RKO (cell line): Measurements from ENCODE around the gene TEX12.
A peak's percentile ranks its signal among the peaks of the same experiment; 100 is the strongest.
"Not testable (repeated sequence)": the region's sequence is repeated elsewhere in the genome, so short reads cannot be mapped to it uniquely, and the experiment has no call there.

Experiments used
- DNase-seq: peaks from one replicate; pipeline ENCODE4 v3.0.0-alpha.2; 2016; ENCODE audit warnings: low spot score

TEX12 gene

GRCh38 chr11:112167145-112167544 is at the start of gene TEX12:
TSS of gene TEX12 (plus strand) at chr11:112167372. CDS start at chr11:112169269, 1,897 bp downstream.
- no peak for DNase-seq

- DNase-seq = no peak
These were observed 49.0 kb upstream of the TEX12 start for GRCh38 chr11:112118176-112118575.

GRCh38 chr11:112121981-112122615 is 45.1 kb upstream of the TEX12 start:
- DNase-seq = no peak

- no peak for DNase-seq
These were observed 44.0 kb upstream of the TEX12 start for GRCh38 chr11:112123129-112123528.

GRCh38 chr11:112127056-112127455 is 40.1 kb upstream of the TEX12 start:
- DNase-seq = no peak

- peak; percentile 50 for DNase-seq
These were observed 38.6 kb upstream of the TEX12 start for GRCh38 chr11:112128483-112129121.

DNA sequence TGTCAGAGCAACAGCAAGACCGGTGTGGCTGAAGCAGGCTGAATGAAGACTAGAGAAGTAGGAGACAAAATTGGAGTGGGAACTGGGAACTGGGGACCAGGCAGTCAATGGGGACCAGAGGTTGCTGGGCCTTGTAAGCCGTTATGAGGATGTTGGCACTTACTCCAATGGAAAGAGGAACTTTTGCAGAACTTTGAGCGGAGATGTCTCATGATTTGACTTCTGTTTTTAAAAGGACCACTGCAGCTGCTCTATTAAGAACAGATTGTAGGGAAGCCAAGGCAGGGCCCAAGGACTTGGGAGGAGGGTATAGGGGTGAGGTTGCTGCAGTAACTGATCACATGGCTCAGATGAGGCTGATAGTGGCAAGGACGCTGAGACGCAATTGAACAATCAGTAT is 37.5 kb upstream of the TEX12 start:
- DNase-seq = no peak

GRCh38 chr11:112132737-112133136 is 34.4 kb upstream of the TEX12 start:
- DNase-seq = no peak

GRCh38 chr11:112134473-112134872 is 32.7 kb upstream of the TEX12 start:
- DNase-seq = no peak

GRCh38 chr11:112143597-112143996 is 23.6 kb upstream of the TEX12 start:
- no peak for DNase-seq

- DNase-seq = no peak
These were observed 16.7 kb upstream of the TEX12 start for GRCh38 chr11:112150517-112150916.

DNA sequence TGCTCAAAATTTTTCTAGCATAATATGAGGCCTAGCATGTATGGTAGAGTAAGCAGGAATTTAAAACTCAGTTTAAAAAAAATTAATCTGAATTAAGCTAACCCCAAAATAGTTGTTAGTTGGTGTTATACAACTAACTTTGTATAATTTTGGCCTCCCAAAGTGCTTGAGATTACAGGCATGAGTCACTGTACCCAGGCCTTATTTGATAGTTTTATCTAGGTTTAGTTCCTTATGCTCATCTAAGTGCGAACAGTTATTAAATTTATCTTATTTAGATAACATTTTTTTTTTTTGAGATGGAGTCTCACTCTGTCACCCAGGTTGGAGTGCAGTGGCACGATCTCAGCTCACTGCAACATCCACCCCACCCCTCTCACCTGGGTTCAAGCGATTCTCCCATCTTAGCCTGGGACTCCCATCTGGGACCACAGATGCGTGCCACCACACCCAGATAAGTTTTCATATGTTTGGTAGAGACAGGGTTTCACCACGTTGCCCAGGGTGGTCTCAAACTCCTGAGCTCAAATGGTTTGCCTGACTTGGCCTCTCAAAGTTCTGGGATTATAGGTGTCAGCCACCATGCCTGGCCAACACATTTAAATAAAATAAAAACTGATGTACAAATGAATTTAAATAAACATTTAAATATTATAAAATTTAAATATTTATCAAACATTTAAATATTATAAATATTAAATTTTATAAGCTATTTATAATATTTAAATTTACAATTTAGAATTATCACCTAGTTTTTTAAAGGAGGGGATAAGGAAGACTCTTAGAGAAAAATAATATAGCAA is 10.8 kb upstream of the TEX12 start:
- no peak for DNase-seq

- peak; percentile 99 for DNase-seq
These were observed 10.0 kb upstream of the TEX12 start for GRCh38 chr11:112156956-112157766.

DNA sequence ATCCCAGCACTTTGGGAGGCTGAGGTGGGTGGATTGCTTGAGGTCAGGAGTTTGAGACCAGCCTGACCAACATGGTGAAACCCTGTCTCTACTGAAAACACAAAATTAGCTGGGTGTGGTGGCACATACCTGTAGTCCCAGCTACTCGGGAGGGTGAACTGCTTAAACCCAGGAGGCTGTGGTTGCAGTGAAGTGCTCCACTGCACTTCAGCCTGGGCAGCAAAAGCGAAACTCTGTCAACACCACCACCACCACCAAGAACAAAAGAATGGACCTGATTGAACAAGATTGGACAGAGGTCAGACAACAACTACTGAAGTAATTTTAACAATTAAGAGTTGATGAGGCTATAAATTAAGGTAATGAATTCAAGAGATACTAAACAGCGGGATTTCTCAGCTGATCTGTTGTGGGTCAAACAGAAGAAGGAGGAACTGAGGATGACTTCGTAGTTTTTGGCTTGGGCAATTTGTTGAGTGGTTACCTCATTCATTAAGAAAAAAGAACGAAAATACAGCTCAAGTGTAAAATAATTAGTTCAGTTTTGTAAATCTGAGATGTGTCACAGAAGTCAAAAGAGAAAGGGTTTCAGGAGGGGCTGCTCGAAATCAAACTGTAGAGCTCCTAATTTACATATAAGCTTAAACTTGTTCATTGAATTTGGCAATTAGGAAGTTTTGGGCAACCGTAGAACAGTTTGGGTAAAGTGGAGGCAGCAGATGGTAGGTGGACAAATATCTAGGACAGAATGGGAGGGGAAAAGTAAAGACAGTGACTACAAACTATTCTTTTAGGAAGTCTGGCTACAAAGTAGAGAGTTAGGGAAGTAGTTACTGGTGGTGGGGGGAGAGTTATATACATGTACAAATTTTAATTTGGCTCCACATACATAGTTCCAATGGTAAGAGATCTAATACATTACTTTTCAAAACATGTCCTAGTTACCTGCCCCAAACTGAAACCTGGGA is 7.8 kb upstream of the TEX12 start:
- no peak for DNase-seq

- DNase-seq = no peak
These were observed 6.9 kb upstream of the TEX12 start for GRCh38 chr11:112160091-112160848.

DNA sequence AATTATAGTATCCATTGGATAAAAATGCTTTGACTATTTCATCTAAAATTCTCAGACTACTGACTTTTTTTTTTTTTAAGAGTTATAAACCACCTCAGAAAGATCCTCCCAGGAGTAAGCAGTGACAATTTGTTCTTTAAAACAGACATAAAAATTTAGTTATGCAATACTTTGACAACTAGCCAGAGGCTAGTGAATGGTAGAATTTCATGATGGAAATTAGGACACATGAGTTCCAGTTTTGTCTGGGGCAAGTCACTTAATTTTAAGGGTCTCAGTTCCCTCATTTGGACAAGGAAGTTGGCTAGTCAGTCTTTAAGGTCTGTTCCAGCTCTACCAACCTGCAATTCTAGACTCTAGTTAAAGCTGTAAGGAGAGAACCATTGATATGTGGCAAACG is 6.2 kb upstream of the TEX12 start:
- DNase-seq = no peak

GRCh38 chr11:112162200-112162599 is 5.0 kb upstream of the TEX12 start:
- DNase-seq = not testable (repeated sequence)

DNA sequence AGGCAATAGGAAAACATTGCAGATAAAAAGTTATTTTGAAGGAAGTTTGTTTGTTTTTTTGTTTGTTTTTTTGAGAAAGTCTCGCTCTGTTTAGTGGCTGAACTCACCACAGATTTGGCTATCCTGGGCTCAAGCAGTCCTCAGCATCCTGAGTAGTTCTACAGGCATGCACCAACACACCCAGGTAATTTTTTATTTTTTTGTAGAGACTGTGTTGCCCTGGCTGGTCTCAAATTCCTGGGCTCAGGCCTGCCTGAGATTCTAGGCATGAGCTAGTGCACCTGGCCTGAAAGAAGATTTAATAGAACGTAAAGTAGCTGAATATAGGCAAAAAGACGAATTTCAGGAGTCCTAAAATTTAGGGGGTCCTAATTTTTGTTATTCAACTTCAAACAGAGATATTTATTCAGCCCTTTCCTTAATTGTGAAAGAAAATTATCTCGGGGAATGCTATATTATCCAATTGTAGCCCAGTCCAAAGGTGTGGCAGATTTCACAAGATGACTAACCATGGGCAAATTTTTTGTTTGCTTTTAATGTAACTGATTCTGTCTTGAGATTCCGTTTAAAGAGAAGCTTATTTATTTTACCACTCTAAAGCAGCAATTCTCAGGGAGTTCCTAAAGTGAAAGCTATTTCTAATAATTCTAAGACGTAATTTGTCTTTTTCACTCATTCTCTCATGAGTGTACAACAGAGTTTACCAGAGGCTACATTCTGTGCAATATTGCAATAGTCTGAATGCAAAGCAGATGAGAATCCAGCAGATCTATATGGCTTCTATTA is 4.2 kb upstream of the TEX12 start:
- DNase-seq = no peak

DNA sequence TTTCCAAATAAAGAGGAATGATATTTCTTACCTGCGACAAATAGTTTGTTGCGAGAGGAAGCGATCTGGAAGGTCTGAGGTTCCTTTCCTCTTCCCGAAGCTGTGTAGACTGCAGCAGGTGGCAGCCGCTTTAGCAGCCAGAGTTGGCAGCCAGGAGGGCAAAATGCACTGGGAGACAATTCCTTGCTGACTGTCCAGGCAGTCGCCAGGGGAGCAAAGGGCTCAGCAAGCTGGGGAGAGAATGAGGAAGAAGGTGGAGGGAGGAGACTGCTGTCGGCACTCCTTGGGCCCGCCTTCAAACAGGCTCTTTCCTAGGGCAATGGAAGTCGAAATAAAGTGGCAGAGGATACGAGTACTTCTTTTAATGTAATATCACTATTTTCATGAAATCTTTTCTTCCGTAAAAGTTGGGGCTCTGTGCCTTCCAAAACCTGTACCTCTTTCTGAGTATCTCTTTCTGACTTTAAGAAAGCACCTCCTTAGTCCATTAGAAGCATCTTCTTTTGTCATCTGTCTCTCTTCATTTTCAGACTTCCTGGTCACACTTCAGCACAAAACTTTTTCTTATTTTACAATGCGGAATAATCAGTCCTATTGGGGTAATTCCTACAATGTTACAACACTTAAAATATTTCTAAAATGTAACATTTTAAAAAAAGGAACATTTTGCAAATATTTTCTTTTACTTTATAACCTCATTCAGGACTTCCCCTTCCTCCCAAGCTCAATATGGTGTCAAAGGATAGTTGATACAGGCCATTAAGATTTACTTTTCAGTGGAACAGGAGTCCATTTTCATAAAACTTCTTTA is 3.1 kb upstream of the TEX12 start, which contains the start of gene IL18:
IL18 (minus strand) TSS at position 220 of the 811 bp plus-strand sequence. CDS start 9,041 bp downstream, outside the sequence.
- no peak for DNase-seq
